Smooth muscle cell (in vitro differentiated cells): ENCODE results near the gene ADNP2. TPM values are rescaled to one million over a fixed set of nuclear protein-coding genes. Genes with fewer than 3 reads are reported as not detected.

ENCODE experiments used
- DNase-seq: peaks from one replicate; lab custom pipeline; 2025; ENCODE audit not compliant: unreplicated experiment; lab: John Stamatoyannopoulos, UW
- H2AFZ ChIP-seq: fragments of 200-600 bp; sonication (generic); 2 replicates; pipeline ENCODE4 v1.6.0; 2016; ENCODE audit warnings: antibody characterized with exemption, low read depth, mild to moderate bottlenecking
- H3F3A ChIP-seq: fragments of 200-600 bp; sonication (generic); 2 replicates; pipeline ENCODE4 v1.6.0; 2017; ENCODE audit warnings: antibody characterized with exemption, low read depth
- H3K27ac ChIP-seq: fragments of 200-600 bp; sonication (generic); 2 replicates; pipeline ENCODE4 v1.5.1; 2016; ENCODE audit warnings: low read depth, mild to moderate bottlenecking
- H3K27me3 ChIP-seq: fragments of 200-600 bp; sonication (generic); 2 replicates; pipeline ENCODE4 v1.6.1; 2016; ENCODE audit warnings: low read depth, mild to moderate bottlenecking
- H3K36me3 ChIP-seq: fragments of 200-600 bp; sonication (generic); 2 replicates; pipeline ENCODE4 v1.5.1; 2016; ENCODE audit warnings: low read depth
- H3K4me1 ChIP-seq: fragments of 200-600 bp; sonication (generic); 2 replicates; pipeline ENCODE4 v1.5.1; 2016; ENCODE audit warnings: low read depth
- H3K4me2 ChIP-seq: fragments of 200-600 bp; sonication (generic); 2 replicates; pipeline ENCODE4 v1.6.0; 2016; ENCODE audit warnings: mild to moderate bottlenecking
- H3K4me3 ChIP-seq: fragments of 200-600 bp; sonication (generic); 2 replicates; pipeline ENCODE4 v1.5.1; 2016; ENCODE audit warnings: mild to moderate bottlenecking
- H3K79me2 ChIP-seq: fragments of 200-600 bp; sonication (generic); 2 replicates; pipeline ENCODE4 v1.6.0; 2016; ENCODE audit warnings: low read depth, mild to moderate bottlenecking
- H3K9ac ChIP-seq: fragments of 200-600 bp; sonication (generic); 2 replicates; pipeline ENCODE4 v1.6.0; 2016; ENCODE audit warnings: low read depth
- H3K9me3 ChIP-seq: fragments of 200-600 bp; sonication (generic); replicated peaks from 2 replicates; pipeline ENCODE4 v1.5.1; 2016; ENCODE audit warnings: low read depth
- H4K20me1 ChIP-seq: fragments of 200-600 bp; sonication (generic); 2 replicates; pipeline ENCODE4 v1.6.0; 2016; ENCODE audit warnings: low read depth
- CTCF ChIP-seq: fragments of 200-600 bp; sonication (generic); IDR thresholded peaks from 2 replicates; pipeline ENCODE4 v1.5.1; 2017; ENCODE audit warnings: borderline replicate concordance, mild to moderate bottlenecking, antibody characterized with exemption; ENCODE audit not compliant: insufficient read depth, poor library complexity, severe bottlenecking
- WGBS: methylation state at CpG from one replicate; pipeline ENCODE4 v1.1.7; 2016; ENCODE audit warnings: low lambda C conversion rate; 5-methylcytosine and 5-hydroxymethylcytosine counted together
- polyA plus RNA-seq: library from polyadenylated mRNA; unstranded; fragments of >200 nt; fragmentation: Nextera tagmentation; extraction: Ambion mirVana; gene quantifications from 2 replicates; pipeline ENCODE4 v1.2.1, GENCODE V29; 2016
- total RNA-seq: library from RNA; depleted of rRNA; stranded (reverse); fragments of >200 nt; gene quantifications from 2 replicates; pipeline ENCODE4 v1.2.3, GENCODE V29; 2014

Gene ADNP2
- total and polyA plus RNA-seq, 2 experiments from 2014 or later: 9.1 to 28.3 TPM

- Histone ChIP-seq H2AFZ (no peak overlapping the region), H3K9me3 (no peaks in the 10 kb centered on the region), H3K27me3 (no peaks in the 10 kb centered on the region), H3K79me2 (no peaks in the 10 kb centered on the region), H4K20me1 (peaks cover 8% of the 10 kb centered on the region), H3K9ac (no peak overlapping the region), H3F3A (peaks cover 4% of the 10 kb centered on the region), H3K4me3 (no peak overlapping the region), H3K4me2 (no peak overlapping the region), H3K27ac (no peak overlapping the region), H3K36me3 (no peaks in the 10 kb centered on the region), H3K4me1 (no peaks in the 10 kb centered on the region)
- no peak for DNase-seq
- TF ChIP-seq CTCF: no peak
- 95% methylated on average over 2 of the region's 2 CpGs for WGBS
Measured at GRCh38 chr18:80168346-80168745, 59.3 kb downstream of the ADNP2 start.

GRCh38 chr18:80168982-80169381, 59.9 kb downstream of the ADNP2 start:
- H3K27ac ChIP-seq: no peak overlapping the region

GRCh38 chr18:80169607-80170006, 60.5 kb downstream of the ADNP2 start:
- H3K9ac ChIP-seq: no peak overlapping the region
- no peaks in the 10 kb centered on the region for H3K27me3 ChIP-seq
- H3K4me3 ChIP-seq: no peak overlapping the region
- no peak overlapping the region for H2AFZ ChIP-seq
- H3K4me2 ChIP-seq: no peak overlapping the region
- TF ChIP-seq CTCF: no peak
- no peaks in the 10 kb centered on the region for H3K9me3 ChIP-seq
- 96% methylated on average over 17 of the region's 17 CpGs for WGBS
- no peaks in the 10 kb centered on the region for H3K79me2 ChIP-seq
- DNase-seq: no peak
- H3K27ac ChIP-seq: no peak overlapping the region
- H3K36me3 ChIP-seq: no peaks in the 10 kb centered on the region
- peaks cover 4% of the 10 kb centered on the region for H3F3A ChIP-seq
- no peaks in the 10 kb centered on the region for H3K4me1 ChIP-seq
- peaks cover 3% of the 10 kb centered on the region for H4K20me1 ChIP-seq

More at GRCh38 chr18:80168982-80169381, 59.9 kb downstream of the ADNP2 start:
- no peak overlapping the region for H3K4me2 ChIP-seq
- no peaks in the 10 kb centered on the region for H3K9me3 ChIP-seq
- H3K27me3 ChIP-seq: no peaks in the 10 kb centered on the region
- H3F3A ChIP-seq: peaks cover 4% of the 10 kb centered on the region
- no peaks in the 10 kb centered on the region for H3K4me1 ChIP-seq
- no peak overlapping the region for H3K9ac ChIP-seq
- no peak for TF ChIP-seq CTCF
- H3K4me3 ChIP-seq: no peak overlapping the region
- H2AFZ ChIP-seq: no peak overlapping the region
- 96% methylated on average over 15 of the region's 15 CpGs for WGBS
- peaks cover 3% of the 10 kb centered on the region for H4K20me1 ChIP-seq
- no peaks in the 10 kb centered on the region for H3K79me2 ChIP-seq
- DNase-seq: no peak
- H3K36me3 ChIP-seq: no peaks in the 10 kb centered on the region

GRCh38 chr18:80170395-80171053, 61.5 kb downstream of the ADNP2 start:
- Histone ChIP-seq H3K27ac (peak overlapping the region; percentile 74), H3K4me2 (no peak overlapping the region)

More at GRCh38 chr18:80170395-80171053, 61.5 kb downstream of the ADNP2 start:
- Histone ChIP-seq H3K27me3 (no peaks in the 10 kb centered on the region), H2AFZ (no peak overlapping the region), H3K9ac (no peak overlapping the region), H3K9me3 (no peaks in the 10 kb centered on the region), H3F3A (peaks cover 4% of the 10 kb centered on the region), H3K79me2 (no peaks in the 10 kb centered on the region), H4K20me1 (peaks cover 3% of the 10 kb centered on the region), H3K4me3 (no peak overlapping the region), H3K36me3 (no peaks in the 10 kb centered on the region), H3K4me1 (no peaks in the 10 kb centered on the region)
- TF ChIP-seq CTCF: no peak
- DNase-seq: no peak
- 93% methylated on average over 7 of the region's 7 CpGs for WGBS
